ENCODE results near the gene GARIN5B. TPM values are rescaled to one million over a fixed set of nuclear protein-coding genes. Genes with fewer than 3 reads are reported as not detected.

Gene GARIN5B
- total RNA-seq, result not detected in 2 replicates

DNA sequence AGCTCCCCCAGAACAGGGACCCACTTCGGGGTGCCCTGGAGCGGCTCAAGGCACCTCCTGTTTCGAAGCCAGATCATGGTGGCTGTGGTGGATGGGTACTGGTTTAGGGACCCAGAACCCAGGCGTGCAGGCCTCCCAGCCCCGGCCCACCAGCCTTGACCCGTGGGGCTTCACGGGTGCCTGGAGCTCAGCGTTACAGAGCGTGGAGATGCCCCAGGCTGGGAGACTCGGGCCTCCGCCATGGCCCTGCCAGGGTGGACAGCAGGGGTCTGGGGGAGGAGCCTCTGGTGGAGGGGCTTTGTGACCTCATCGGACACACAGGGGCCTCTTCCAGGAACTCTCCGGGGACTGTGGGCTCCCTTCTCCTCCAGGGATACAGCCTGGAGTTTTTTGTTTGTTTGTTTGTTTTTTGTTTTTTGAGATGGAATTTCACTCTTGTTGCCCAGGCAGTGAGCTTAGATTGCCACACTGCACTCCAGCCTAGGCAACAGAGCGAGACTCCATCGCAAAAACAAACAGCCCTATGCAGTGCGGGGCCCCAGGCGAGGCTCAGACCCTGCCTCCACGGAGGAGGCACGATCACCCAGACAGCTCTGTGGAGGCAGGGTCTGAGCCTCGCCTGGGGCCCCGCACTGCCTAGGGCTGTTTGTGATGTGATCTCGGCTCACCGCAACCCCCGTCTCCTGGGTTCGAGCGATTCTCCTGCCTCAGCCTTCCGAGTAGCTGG is at the start of gene GARIN5B:
Gene GARIN5B (minus strand): TSS at position 271 of the 727 bp plus-strand sequence. CDS start 194 bp downstream, at position 77.

DNA sequence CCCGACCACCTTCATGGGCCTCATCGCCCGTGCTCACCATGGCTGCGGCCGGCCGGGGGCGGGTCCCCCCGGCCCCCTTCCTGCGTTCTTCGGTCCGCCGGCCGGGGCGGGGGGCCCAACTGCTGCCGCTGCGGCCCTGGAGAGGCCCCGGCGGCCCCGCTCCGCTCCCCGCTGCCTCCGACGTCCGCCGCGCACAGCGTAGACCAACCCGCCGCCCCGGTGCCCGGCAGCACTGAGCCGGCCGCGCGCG is 44.4 kb upstream of the GARIN5B start, which contains the start of gene UBE2S:
Gene UBE2S (minus strand): TSS at position 239 of the 250 bp plus-strand sequence. CDS start 199 bp downstream, at position 40.

DNA sequence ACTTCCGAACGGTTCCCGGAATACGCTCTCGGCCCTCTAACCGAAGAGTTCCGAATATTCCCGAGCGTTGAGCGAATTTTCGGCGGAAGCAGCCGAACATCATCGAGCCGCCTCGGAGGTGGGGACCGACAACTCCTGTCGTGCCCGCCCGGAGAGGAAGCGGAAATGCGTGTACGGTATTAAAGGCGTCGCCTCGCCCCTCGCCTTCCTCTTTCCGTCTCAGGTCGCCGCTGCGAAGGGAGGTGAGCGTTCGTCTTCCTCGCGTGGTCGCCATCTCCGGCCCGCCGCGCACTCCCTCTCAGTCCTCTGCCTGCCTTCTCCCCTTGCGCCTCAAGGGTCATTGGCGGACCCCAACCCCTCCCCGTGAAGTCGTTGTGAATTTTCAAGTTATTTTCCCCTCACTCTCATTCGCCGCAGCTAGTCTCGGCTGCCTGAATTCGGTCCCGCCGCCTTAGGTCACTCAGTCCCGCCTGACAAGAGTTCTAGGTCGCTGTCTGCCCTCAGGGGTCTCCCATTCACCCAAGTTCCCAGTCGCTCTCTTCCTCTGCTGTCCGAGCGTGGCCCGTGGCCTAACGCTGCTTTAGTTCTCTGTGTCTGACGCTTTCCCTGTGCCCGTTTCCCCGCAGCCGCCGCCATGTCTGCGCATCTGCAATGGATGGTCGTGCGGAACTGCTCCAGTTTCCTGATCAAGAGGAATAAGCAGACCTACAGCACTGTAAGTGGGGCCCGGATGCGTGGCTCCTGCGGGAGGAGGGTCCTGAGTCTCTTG is 22.8 kb upstream of the GARIN5B start, which contains the start of gene RPL28:
Gene RPL28 (plus strand): TSS at position 209 of the 769 bp plus-strand sequence. CDS start 426 bp downstream, at position 635.

DNA sequence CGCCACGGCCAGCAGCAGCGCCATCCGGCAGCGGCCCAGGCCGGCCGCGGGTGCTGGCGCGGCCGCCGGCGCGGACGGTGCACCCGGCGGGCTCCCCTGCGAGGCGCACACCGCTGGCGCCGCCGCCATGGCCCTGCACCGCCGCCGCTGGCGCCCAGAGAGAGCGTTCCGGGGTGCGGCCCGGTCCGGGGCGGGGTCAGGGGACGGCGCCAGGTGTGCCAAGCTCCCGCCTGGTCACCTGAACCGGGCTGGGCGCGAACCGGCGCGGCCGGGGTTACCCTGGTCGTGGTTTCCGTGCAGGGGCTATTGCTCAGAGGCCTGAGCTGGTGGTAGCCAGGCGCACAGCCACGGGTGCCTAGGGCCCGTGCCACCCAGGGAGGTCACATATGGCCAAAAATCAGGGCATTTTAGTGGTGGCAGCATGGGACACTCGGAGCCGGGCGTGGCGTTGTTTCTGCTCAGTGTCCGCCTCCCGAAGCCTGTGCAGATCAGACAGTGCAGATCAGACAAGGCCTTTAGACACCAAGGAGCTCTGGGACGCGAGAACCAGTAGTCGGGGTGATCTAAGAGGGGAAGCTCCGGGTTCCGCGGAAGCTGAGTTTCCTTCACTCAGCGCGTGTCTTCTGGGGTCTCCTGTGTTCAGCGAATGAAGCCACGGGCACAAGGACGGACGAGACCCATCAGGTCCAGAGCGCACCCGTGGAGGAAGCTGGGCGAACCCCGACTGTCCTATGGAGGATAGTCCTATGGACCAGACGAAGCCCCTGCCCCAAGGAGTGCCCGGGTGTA is 21.3 kb upstream of the GARIN5B start, which contains the start of gene TMEM238:
Gene TMEM238 (minus strand): TSS at position 162 of the 789 bp plus-strand sequence. CDS start 33 bp downstream, at position 129.

DNA sequence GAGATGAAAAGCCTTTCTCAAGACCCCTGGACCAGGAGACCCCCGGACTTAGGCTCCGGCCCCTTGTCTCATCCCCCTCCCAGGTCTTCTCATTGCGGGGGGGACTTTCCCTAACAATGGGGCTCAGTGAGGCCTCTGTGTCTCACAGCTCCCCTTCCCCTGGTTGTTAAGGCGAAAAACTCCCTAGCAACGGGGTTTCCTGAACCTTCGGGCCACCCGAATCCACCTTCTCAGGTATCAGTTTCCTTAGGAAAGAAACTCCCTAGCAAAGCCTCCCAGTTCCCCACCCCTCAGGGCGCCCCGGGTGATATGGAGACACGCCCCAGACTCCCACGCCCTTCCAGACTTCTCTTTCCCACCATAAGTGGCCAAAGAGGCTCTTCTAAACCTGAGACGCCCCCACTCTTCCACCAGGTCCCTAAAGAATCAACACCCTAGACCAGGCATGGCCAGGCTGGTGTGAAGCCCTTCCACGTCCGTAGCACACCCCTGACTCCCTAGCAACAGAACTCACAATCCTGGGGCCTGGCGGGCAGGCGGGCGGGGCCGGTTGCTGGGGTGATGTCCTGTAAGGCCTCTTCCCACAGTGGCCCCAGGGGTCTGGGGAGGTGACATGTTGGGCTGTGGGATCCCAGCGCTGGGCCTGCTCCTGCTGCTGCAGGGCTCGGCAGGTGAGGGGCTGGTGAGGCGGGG is 13.3 kb upstream of the GARIN5B start, which contains the start of gene TMEM190:
Gene TMEM190 (plus strand): TSS at position 586 of the 693 bp plus-strand sequence. CDS start 28 bp downstream, at position 614.

DNA sequence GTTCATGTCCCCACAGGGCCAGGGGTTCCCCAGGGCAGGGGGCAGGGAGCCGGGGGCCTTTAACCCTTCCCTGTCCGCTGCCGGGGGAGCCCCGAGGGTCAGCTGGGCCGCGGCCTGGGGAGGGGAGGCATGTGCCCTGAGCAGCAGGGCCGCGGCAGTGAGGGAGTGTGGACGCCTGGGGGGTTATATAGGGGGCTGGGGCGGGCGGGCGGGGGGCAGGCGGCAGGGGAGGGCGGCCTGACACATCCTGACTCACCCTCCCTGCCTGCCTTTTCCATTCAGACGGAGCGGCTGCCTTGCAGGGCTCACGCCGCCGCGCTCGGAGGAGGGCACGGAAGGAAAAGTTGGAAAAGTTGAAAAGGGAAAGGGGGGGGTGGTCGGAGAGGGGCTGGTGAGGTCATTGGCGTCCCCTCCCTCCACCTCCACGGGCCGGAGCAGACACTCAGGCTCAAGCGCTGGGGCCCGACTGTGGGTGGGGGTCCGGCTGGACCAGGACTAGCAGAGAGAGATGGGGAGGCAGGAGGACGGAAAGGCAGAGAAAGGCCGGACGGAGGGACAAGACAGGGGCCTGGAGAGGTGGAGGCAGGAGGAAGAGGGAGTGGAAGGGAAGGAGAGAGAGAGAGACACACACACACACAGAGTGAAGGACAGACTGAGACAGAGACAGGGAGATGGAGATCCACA is 7.4 kb upstream of the GARIN5B start, which contains the start of gene IL11:
Gene IL11 (minus strand): TSS at position 159 of the 684 bp plus-strand sequence. CDS start 153 bp downstream, at position 6.

DNA sequence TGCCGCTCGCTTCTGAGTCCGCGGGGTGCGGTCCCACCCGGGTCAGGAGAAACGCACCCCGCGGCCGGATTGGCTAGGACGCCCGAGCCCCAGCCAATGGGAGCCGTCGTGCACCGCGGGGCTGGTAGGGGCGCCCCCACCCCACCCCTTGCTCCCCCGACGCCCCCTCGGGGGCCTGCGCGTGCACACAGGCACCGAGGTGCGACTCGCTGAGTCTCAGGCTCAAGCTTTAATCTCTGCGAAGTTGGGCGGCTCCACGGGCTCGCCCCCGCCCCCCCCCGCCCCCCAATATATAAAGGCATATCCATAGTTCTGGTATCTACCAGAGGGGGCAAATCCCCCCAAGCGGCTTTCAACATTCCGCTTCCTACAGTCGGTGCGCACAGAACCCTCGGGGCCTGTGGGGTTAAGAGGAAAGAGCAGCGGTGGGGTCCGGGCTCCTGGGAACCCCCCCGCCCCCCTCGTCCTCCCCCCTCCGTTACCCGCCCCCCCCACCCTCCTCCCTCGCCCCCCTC is 8.3 kb downstream of the GARIN5B start, which contains the start of gene COX6B2:
Gene COX6B2 (minus strand): TSS at position 22 of the 515 bp plus-strand sequence. CDS start 198 bp downstream, outside the sequence.

DNA sequence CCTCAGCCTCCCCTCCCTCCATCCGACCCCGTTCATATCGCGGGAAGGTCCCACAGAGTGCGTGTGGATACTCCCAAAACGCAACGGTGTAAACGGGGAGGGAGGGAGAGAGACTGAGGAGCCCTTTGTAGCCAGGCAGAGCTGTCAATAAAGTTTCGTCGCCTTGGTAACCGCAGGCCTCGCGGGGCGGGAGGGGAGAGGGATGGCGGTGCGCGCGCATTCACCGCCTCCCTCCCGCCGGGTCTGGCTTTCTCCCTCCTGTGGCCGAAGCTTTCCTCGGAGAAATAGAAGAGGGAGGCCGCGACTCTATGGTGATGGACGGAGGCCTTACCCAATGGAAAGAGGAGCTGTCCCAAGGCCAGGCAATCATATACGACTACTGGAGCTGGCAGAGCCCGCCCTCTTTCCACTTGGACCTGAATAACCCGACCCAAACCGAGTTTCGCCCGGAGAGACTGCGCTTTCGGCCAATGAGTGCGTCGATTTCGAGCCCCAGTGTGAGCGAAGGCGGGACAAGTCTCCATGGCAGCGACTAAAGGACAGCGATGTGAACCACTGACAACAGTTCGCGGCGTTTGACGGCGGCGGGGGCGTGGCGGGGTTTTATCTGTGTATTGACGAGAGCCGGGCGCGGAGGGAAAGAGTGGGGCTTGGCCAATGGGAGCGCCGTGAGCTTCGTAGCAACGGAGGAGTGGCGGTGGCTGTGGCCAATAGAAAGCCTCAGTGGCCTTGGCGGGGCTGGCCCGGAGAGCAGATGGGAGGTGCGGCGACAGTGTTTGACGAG is 23.8 kb downstream of the GARIN5B start, which contains the start of gene KMT5C:
Gene KMT5C (plus strand): TSS at position 772 of the 784 bp plus-strand sequence. CDS start 2,061 bp downstream, outside the sequence.

DNA sequence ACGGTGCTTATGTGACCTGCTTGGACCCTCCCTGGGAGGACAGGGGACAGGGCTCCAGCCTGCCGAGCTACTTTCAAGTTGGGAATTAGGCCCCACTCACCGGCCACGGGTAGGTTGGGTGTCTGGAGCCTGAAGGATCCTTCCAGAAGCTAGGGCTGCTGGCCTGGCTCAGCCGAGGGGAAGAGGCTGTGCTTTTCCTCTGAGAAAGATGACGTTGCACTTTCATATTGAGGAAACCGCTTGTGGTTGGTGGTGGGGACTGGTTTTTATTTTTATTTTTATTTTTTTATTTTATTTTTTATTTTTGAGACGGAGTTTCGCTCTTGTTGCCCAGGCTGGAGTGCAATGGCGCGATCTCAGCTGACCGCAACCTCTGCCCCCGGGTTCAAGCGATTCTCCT is 37.9 kb downstream of the GARIN5B start, which contains the start of gene TMEM150B:
Gene TMEM150B (minus strand): TSS at position 170 of the 400 bp plus-strand sequence. CDS start 4,305 bp downstream, outside the sequence.

Other genes starting within 250 kb of the GARIN5B start
- 52.8 and 53.7 TPM in 2 replicates for gene PPP1R12C, start 245.6 kb downstream of the GARIN5B start, total RNA-seq
- gene TNNT1, start 214.1 kb downstream of the GARIN5B start, total RNA-seq, result not detected in 2 replicates
- not detected in 2 replicates for gene TNNI3, start 205.5 kb downstream of the GARIN5B start, total RNA-seq
- gene DNAAF3, start 196.6 kb downstream of the GARIN5B start, total RNA-seq, result 0.34 TPM in 1 of 2 replicates, not detected in the other
- 0.25 TPM in 1 of 2 replicates, not detected in the other for gene SYT5, start 183.0 kb downstream of the GARIN5B start, total RNA-seq
- gene PTPRH, start 153.8 kb downstream of the GARIN5B start, total RNA-seq, result 1.8 and 5.5 TPM in 2 replicates
- gene TMEM86B, start 134.5 kb downstream of the GARIN5B start, total RNA-seq, result 0.44 and 0.73 TPM in 2 replicates
- gene PPP6R1, start 104.2 kb downstream of the GARIN5B start, total RNA-seq, result 36.8 and 38.3 TPM in 2 replicates
- gene HSPBP1, start 83.2 kb downstream of the GARIN5B start, total RNA-seq, result 23.6 and 31.0 TPM in 2 replicates
- gene BRSK1, start 79.3 kb downstream of the GARIN5B start, total RNA-seq, result 0.94 and 4.6 TPM in 2 replicates
- gene TMEM150B, start 37.9 kb downstream of the GARIN5B start, total RNA-seq, result not detected in 2 replicates
- gene KMT5C, start 23.4 kb downstream of the GARIN5B start, total RNA-seq, result 4.2 and 8.7 TPM in 2 replicates
- not detected in 2 replicates for gene COX6B2, start 8.5 kb downstream of the GARIN5B start, total RNA-seq
- gene IL11, start 7.2 kb upstream of the GARIN5B start, total RNA-seq, result 0.15 and 0.31 TPM in 2 replicates
- gene TMEM190, start 13.6 kb upstream of the GARIN5B start, total RNA-seq, result not detected in 2 replicates
- gene TMEM238, start 21.0 kb upstream of the GARIN5B start, total RNA-seq, result 0.19 and 0.83 TPM in 2 replicates
- 656 and 731 TPM in 2 replicates for gene RPL28, start 22.7 kb upstream of the GARIN5B start, total RNA-seq
- gene UBE2S, start 44.5 kb upstream of the GARIN5B start, total RNA-seq, result 22.0 and 33.7 TPM in 2 replicates
- gene SHISA7, start 80.0 kb upstream of the GARIN5B start, total RNA-seq, result not detected in 2 replicates
- gene ISOC2, start 98.4 kb upstream of the GARIN5B start, total RNA-seq, result 84.9 and 94.9 TPM in 2 replicates
- not detected in 2 replicates for gene C19orf85, start 101.5 kb upstream of the GARIN5B start, total RNA-seq
- 5.8 and 8.5 TPM in 2 replicates for gene ZNF628, start 113.4 kb upstream of the GARIN5B start, total RNA-seq
- gene NAT14, start 121.9 kb upstream of the GARIN5B start, total RNA-seq, result 4.2 and 11.4 TPM in 2 replicates
- 70.0 and 81.2 TPM in 2 replicates for gene SSC5D, start 125.2 kb upstream of the GARIN5B start, total RNA-seq
- gene SBK2, start 173.9 kb upstream of the GARIN5B start, total RNA-seq, result not detected in 2 replicates
- not detected in 2 replicates for gene SBK3, start 182.3 kb upstream of the GARIN5B start, total RNA-seq
- 6.3 and 6.6 TPM in 2 replicates for gene ZNF579, start 217.6 kb upstream of the GARIN5B start, total RNA-seq
- gene FIZ1, start 236.3 kb upstream of the GARIN5B start, total RNA-seq, result 4.9 and 7.0 TPM in 2 replicates
- gene ZNF524, start 237.0 kb upstream of the GARIN5B start, total RNA-seq, result 17.9 and 21.6 TPM in 2 replicates
- 6.8 and 7.6 TPM in 2 replicates for gene ZNF865, start 242.4 kb upstream of the GARIN5B start, total RNA-seq

Data from cardiac ventricle fibroblast (primary cell).